Hepatocyte (in vitro differentiated cells): ENCODE data around the gene THSD4.

Experiments used
- CTCF ChIP-seq: fragments of 200-600 bp; sonication (generic); IDR thresholded peaks from 2 replicates; pipeline ENCODE4 v1.5.1; 2016; ENCODE audit warnings: antibody characterized with exemption, mild to moderate bottlenecking; ENCODE audit not compliant: poor library complexity
- EZH2phosphoT487 ChIP-seq: fragments of 200-600 bp; sonication (generic); IDR thresholded peaks from one replicate; pipeline ENCODE4 v1.6.1; 2018; ENCODE audit warnings: antibody characterized with exemption, mild to moderate bottlenecking, low read depth, moderate library complexity; ENCODE audit not compliant: unreplicated experiment, severe bottlenecking

GRCh38 chr15:71458089-71458660 is 342.9 kb downstream of the THSD4 start:
- TF ChIP-seq CTCF, result no peak
- TF ChIP-seq EZH2phosphoT487, result no peak
